IMR-90 (cell line): Measurements from ENCODE around the gene PLXNA1. TPM values are rescaled to one million over a fixed set of nuclear protein-coding genes. Genes with fewer than 3 reads are reported as not detected.

Experiments used
- ATAC-seq: fragments of 200-7000 bp; cut with Tn5 transposase; 2 replicates; pipeline ENCODE4 v1.9.1; 2020; ENCODE audit warnings: low read depth, mild to moderate bottlenecking, moderate library complexity
- BruUV-seq: library from RNA; stranded (reverse); fragments of 400-500 nt; replicated peaks from 2 replicates; lab custom pipeline; 2021; lab: Mats Ljungman, UMichigan
- CTCF ChIA-PET: fragments of 300-600 bp; formaldehyde crosslinking; extraction: SDS; loops from one replicate; lab custom pipeline; 2021; ENCODE audit warnings: antibody characterized with exemption; lab: Yijun Ruan, JAX
- POLR2A ChIA-PET: fragments of 300-600 bp; sonication (Branson Sonifier 250); formaldehyde crosslinking; loops from one replicate; lab custom pipeline; 2022; ENCODE audit warnings: antibody characterized with exemption; ENCODE audit not compliant: unreplicated experiment; lab: Charles Lee
- DNase-seq: peaks from one replicate; pipeline ENCODE4 v3.0.0; 2013
- H2AFZ ChIP-seq: replicated peaks from 2 replicates; pipeline ENCODE3; 2013; ENCODE audit warnings: low read length, mild to moderate bottlenecking; ENCODE audit not compliant: poor library complexity
- H2AK5ac ChIP-seq: 2 replicates; pipeline ENCODE4 v1.6.1; 2013; ENCODE audit warnings: low read depth, low read length, inconsistent platforms
- H2AK9ac ChIP-seq: replicated peaks from 2 replicates; pipeline ENCODE3; 2013; ENCODE audit warnings: mild to moderate bottlenecking, low read depth, low read length, moderate library complexity; ENCODE audit not compliant: poor library complexity
- H2BK120ac ChIP-seq: 2 replicates; pipeline ENCODE4 v1.6.1; 2013; ENCODE audit warnings: low read depth, low read length, inconsistent platforms
- H2BK15ac ChIP-seq: 3 replicates; pipeline ENCODE4 v1.6.1; 2013; ENCODE audit warnings: low read depth, low read length, inconsistent platforms
- H2BK20ac ChIP-seq: 2 replicates; pipeline ENCODE4 v1.6.1; 2013; ENCODE audit warnings: low read depth, mild to moderate bottlenecking, inconsistent platforms, low read length, moderate library complexity
- H2BK5ac ChIP-seq: 2 replicates; pipeline ENCODE4 v1.6.1; 2013; ENCODE audit warnings: mild to moderate bottlenecking, low read depth, low read length, inconsistent platforms; ENCODE audit not compliant: poor library complexity, severe bottlenecking
- H3K14ac ChIP-seq: replicated peaks from 2 replicates; pipeline ENCODE4 v1.6.1; 2013; ENCODE audit warnings: low read depth, low read length, inconsistent platforms
- H3K18ac ChIP-seq: 2 replicates; pipeline ENCODE4 v1.6.1; 2013; ENCODE audit warnings: low read depth, low read length, control low read depth
- H3K23ac ChIP-seq: 2 replicates; pipeline ENCODE4 v1.6.1; 2013; ENCODE audit warnings: low read depth, low read length, inconsistent platforms
- H3K27ac ChIP-seq: 2 replicates; pipeline ENCODE4 v1.5.1; 2013; ENCODE audit warnings: mild to moderate bottlenecking, control low read depth, low read length; ENCODE audit not compliant: insufficient read depth
- H3K27me3 ChIP-seq: 2 replicates; pipeline ENCODE4 v1.6.1; 2013; ENCODE audit warnings: low read length; ENCODE audit not compliant: control insufficient read depth, insufficient read depth
- H3K36me3 ChIP-seq: 2 replicates; pipeline ENCODE4 v1.6.1; 2013; ENCODE audit warnings: low read length, mixed read lengths; ENCODE audit not compliant: control insufficient read depth, insufficient read depth
- H3K4ac ChIP-seq: 2 replicates; pipeline ENCODE4 v1.6.1; 2013; ENCODE audit warnings: low read depth, low read length, inconsistent platforms
- H3K4me1 ChIP-seq: 2 replicates; pipeline ENCODE4 v1.6.1; 2013; ENCODE audit warnings: low read length, mixed read lengths; ENCODE audit not compliant: control insufficient read depth, insufficient read depth
- H3K4me2 ChIP-seq: 2 replicates; pipeline ENCODE4 v1.6.1; 2013; ENCODE audit warnings: low read depth, mild to moderate bottlenecking, control low read depth, low read length, moderate library complexity
- H3K4me3 ChIP-seq: 2 replicates; pipeline ENCODE4 v1.5.1; 2013; ENCODE audit warnings: low read depth, mild to moderate bottlenecking, control low read depth, low read length, moderate library complexity; ENCODE audit not compliant: insufficient read depth
- H3K56ac ChIP-seq: 2 replicates; pipeline ENCODE4 v1.6.1; 2013; ENCODE audit warnings: low read length, inconsistent platforms; ENCODE audit not compliant: insufficient read depth; ENCODE audit errors: extremely low read depth
- H3K79me1 ChIP-seq, 2 experiments: 2 replicates each; pipeline ENCODE4 v1.6.1; 2013; ENCODE audit warnings: low read length in 2 of 2, inconsistent platforms in 1 of 2, low read depth in 1 of 2
- H3K9ac ChIP-seq: 2 replicates; pipeline ENCODE4 v1.6.1; 2013; ENCODE audit warnings: low read depth, low read length, control low read depth
- H3K9me1 ChIP-seq: 2 replicates; pipeline ENCODE4 v1.6.1; 2013; ENCODE audit warnings: low read length, inconsistent platforms; ENCODE audit not compliant: insufficient read depth
- H3K9me3 ChIP-seq: 2 replicates; pipeline ENCODE4 v1.6.1; 2013; ENCODE audit warnings: low read length; ENCODE audit not compliant: control insufficient read depth, insufficient read depth
- H4K20me1 ChIP-seq: 2 replicates; pipeline ENCODE4 v1.6.1; 2013; ENCODE audit warnings: low read length, inconsistent platforms; ENCODE audit not compliant: insufficient read depth
- H4K5ac ChIP-seq: 2 replicates; pipeline ENCODE4 v1.6.1; 2013; ENCODE audit warnings: mild to moderate bottlenecking, low read depth, low read length, control low read depth
- H4K8ac ChIP-seq, 2 experiments: 2 replicates each; pipeline ENCODE4 v1.6.1; 2013; ENCODE audit warnings: low read depth in 2 of 2, low read length in 2 of 2, control low read depth in 1 of 2, inconsistent platforms in 1 of 2
- H4K91ac ChIP-seq: 2 replicates; pipeline ENCODE4 v1.6.1; 2013; ENCODE audit warnings: low read depth, low read length, inconsistent platforms; ENCODE audit not compliant: insufficient read depth
- CTCF ChIP-seq: conservative IDR thresholded peaks from 2 replicates; pipeline ENCODE4 v1.5.1; 2012; ENCODE audit warnings: mild to moderate bottlenecking, low read depth, low read length, improper control_type of control experiment
- FOS ChIP-seq: fragments of 150-350 bp; IDR thresholded peaks from 2 replicates; pipeline ENCODE4 v1.6.1; 2016; ENCODE audit warnings: low read depth, low read length
- WGBS, 2 experiments: methylation state at CpG; one replicate each; pipeline versions ENCODE4 v1.1.5 to v1.1.7; 2013; ENCODE audit warnings: missing lambda C conversion rate in 2 of 2; ENCODE audit not compliant: insufficient read length in 1 of 2; ENCODE audit errors: extremely low coverage in 2 of 2; 5-methylcytosine and 5-hydroxymethylcytosine counted together
- dilution Hi-C: fragments of 300-500 bp; cut with HindIII; formaldehyde crosslinking; loops from one replicate; pipeline ENCODE4 v1.14.3; 2018; ENCODE audit warnings: low sequenced_read_pairs; ENCODE audit not compliant: unreplicated experiment
- in situ Hi-C: fragments of 300-500 bp; cut with MboI; formaldehyde crosslinking; loops from 3 replicates; pipeline ENCODE4 v1.14.3; 2019; ENCODE audit warnings: low sequenced_read_pairs, inconsistent platforms, mixed read lengths
- intact Hi-C: fragments of 100-400 bp; cut with micrococcal nuclease; formaldehyde crosslinking; loops from 2 replicates; pipeline ENCODE4 v1.10.0; 2022
- polyA plus RNA-seq, 3 experiments: library from polyadenylated mRNA; depleted of rRNA; stranded (reverse); fragments of >200 nt; gene quantifications; 2 replicates each; pipeline ENCODE4 v1.2.3, GENCODE V29; 2012; ENCODE audit warnings: low replicate concordance in 1 of 3
- total RNA-seq: library from RNA; depleted of rRNA; stranded (reverse); fragments of >200 nt; gene quantifications from 2 replicates; pipeline ENCODE4 v1.2.3, GENCODE V29; 2012
- TF ChIP-seq, protein P1 (sequence below): fragments of 150-350 bp; IDR thresholded peaks from 2 replicates; pipeline ENCODE4 v1.6.1; 2016; ENCODE audit warnings: low read depth, mild to moderate bottlenecking, low read length, moderate library complexity, borderline replicate concordance

PLXNA1 gene
- total and polyA plus RNA-seq, 2 of the 4 experiments (the other 2 are of a cell fraction) = 13.6 to 49.4 TPM

GRCh38 chr3:126965526-126966080, 17.3 kb upstream of the PLXNA1 start:
- no peak overlapping the region for H3K23ac ChIP-seq
- H3K4me2 ChIP-seq = no peak overlapping the region
- DNase-seq (no peak), ATAC-seq (no peak)
- no peaks in the 10 kb centered on the region for H3K9me3 ChIP-seq
- H3K79me1 ChIP-seq = no peaks in the 10 kb centered on the region
- peaks cover 5% of the 10 kb centered on the region for H3K9me1 ChIP-seq
- no peak overlapping the region for H3K9ac ChIP-seq
- H4K91ac ChIP-seq = no peak overlapping the region
- no peak overlapping the region for H3K27ac ChIP-seq
- no peak overlapping the region for H2AK9ac ChIP-seq
- H3K4me1 ChIP-seq = peaks cover 13% of the 10 kb centered on the region
- H4K5ac ChIP-seq = no peak overlapping the region
- intact Hi-C loops (no loop called here), dilution Hi-C loops (no loop called here), in situ Hi-C loops (no loop called here)
- no peak for TF ChIP-seq CTCF
- TF ChIP-seq FOS = no peak
- TF ChIP-seq, protein P1, sequence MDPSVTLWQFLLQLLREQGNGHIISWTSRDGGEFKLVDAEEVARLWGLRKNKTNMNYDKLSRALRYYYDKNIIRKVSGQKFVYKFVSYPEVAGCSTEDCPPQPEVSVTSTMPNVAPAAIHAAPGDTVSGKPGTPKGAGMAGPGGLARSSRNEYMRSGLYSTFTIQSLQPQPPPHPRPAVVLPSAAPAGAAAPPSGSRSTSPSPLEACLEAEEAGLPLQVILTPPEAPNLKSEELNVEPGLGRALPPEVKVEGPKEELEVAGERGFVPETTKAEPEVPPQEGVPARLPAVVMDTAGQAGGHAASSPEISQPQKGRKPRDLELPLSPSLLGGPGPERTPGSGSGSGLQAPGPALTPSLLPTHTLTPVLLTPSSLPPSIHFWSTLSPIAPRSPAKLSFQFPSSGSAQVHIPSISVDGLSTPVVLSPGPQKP = no peak
- no TSS peak for BruUV-seq
- H3K56ac ChIP-seq = no peak overlapping the region
- H3K27me3 ChIP-seq = no peaks in the 10 kb centered on the region
- H3K18ac ChIP-seq = no peak overlapping the region
- WGBS, 2 experiments = 76% methylated on average over 2 of the region's 9 CpGs; no CpG with 5 or more reads in 1 of the 2 experiments
- POLR2A ChIA-PET = no interaction called here
- no peak overlapping the region for H2BK5ac ChIP-seq
- H2BK15ac ChIP-seq = no peak overlapping the region
- no peak overlapping the region for H2BK20ac ChIP-seq
- no peak overlapping the region for H2BK120ac ChIP-seq
- no peak overlapping the region for H2AFZ ChIP-seq
- CTCF ChIA-PET = no interaction called here
- H3K36me3 ChIP-seq = no peaks in the 10 kb centered on the region
- H3K14ac ChIP-seq = no peak overlapping the region
- no peak overlapping the region for H4K8ac ChIP-seq
- no peak overlapping the region for H3K4me3 ChIP-seq
- H3K4ac ChIP-seq = no peak overlapping the region
- H4K20me1 ChIP-seq = no peaks in the 10 kb centered on the region
- H2AK5ac ChIP-seq = no peak overlapping the region
